ENCODE measurements around the gene MTARC1.

MTARC1 gene

DNA sequence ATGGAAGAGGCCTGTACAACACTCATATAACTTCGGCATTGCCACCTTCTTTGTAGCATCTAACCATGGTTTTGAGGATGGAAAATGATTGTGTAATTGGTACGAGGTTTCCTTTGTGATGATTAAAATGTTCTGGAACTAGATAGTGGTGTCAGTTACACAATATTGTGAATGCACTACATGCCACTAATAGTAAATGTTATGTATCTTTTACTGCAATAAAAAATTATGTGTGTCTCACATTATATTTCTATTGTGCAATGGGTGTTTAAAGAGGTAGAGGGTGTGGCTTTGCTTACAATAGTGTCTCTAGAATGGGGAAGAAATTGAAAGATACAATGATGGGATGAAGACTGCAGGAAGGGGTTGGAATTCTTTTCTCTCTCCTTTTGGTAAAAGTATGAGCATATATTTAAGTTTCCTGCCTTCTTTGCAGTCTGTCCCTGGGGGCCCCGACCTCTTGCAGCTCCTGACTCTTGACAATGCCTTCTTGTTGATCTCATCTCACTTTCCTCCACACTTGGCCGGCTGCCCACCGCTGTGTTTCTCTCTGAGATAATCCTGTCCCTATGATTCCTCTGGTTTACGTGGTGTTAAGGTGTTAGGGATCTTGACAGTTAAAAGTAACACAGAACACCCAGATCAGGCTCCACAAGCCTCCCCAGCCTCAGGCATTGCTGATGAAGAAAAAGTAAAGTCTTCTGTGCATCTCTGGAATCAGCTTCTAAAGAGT is 39.3 kb downstream of the MTARC1 start:
- Histone ChIP-seq H3K9ac (ENCODE audit: insufficient read length) (no peak overlapping the region), H3K9me3 (ENCODE audit: low read depth, low read length) (no peaks in the 10 kb centered on the region), H3K4me3 (no peak overlapping the region), H3K27ac (no peak overlapping the region), H3K36me3 (ENCODE audit: insufficient read depth, low read length) (no peaks in the 10 kb centered on the region)
- no peak for TF ChIP-seq POLR2AphosphoS5 (IDR thresholded peaks at IDR 0.05; ENCODE audit: borderline replicate concordance, low read depth, low read length)
- no peak for DNase-seq (ENCODE audit: low read depth, low spot score)

DNA sequence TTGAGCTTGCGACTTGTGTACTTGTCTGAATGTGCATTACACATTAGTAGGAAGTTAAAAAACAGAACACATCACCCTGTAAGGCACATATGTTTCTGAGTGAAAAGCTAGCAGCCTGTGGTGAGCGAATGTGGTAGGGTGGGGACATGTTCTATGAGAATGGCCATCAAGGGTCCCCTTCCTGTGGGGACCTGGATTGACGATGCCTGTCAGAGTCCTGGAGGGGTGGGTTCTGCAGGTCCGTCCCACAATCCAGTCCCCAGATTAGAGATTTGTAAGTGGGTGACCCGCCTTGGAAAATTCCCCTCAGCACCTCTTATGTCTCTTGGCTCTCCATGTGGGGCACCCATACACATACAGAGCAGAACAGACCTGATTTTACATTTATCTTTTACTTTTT is 40.0 kb downstream of the MTARC1 start:
- Histone ChIP-seq H3K9ac (ENCODE audit: insufficient read length) (no peak overlapping the region), H3K9me3 (ENCODE audit: low read depth, low read length) (no peaks in the 10 kb centered on the region), H3K27ac (no peak overlapping the region), H3K4me3 (no peak overlapping the region), H3K36me3 (ENCODE audit: insufficient read depth, low read length) (no peaks in the 10 kb centered on the region)
- no peak for TF ChIP-seq POLR2AphosphoS5 (IDR thresholded peaks at IDR 0.05; ENCODE audit: borderline replicate concordance, low read depth, low read length)
- no peak for TF ChIP-seq FOXP2 (optimal IDR thresholded peaks at IDR 0.05; ENCODE audit: control extremely low read depth, extremely low read length, insufficient read depth)
- TF ChIP-seq EZH2 (IDR thresholded peaks at IDR 0.05) = no peak
- DNase-seq (ENCODE audit: low read depth, low spot score) = no peak

DNA sequence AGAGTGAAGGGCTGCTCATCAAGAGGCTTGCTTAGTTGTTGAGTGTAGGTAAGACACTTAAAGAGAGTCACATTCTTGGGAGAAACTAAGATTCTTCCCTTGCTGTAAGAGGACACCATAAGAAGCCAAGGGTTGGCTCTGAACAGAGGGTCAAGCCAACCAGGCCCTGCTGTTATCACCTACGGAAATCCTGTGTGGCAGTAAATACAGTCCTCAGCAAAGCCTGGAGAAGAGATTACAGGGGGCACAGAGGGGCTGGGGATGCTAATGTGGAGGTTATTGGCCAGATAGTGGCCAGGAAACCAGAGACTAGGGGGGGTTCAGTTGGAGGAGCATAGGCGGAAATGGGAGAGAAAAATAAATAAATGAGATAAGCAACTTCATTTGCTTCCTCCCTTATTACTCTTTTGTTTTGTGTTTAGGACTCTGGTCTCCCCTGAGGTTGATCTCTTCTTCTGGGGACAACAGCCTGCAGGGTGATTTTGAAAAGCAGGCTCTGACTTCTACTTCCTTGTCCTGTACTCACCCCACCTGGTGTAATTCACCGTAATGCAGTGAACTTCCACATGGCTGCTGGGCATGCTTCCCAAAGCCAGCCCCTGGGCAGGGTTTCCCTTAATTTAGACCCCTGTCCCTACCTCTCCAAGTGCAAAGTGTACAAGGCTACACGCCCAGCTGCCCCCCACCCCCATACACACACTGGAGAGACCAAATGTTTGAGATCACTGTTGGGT is 40.9 kb downstream of the MTARC1 start:
- no peak overlapping the region for H3K9ac ChIP-seq (ENCODE audit: insufficient read length)
- TF ChIP-seq POLR2AphosphoS5 (IDR thresholded peaks at IDR 0.05; ENCODE audit: borderline replicate concordance, low read depth, low read length) = no peak
- TF ChIP-seq EZH2 (IDR thresholded peaks at IDR 0.05) = no peak
- no peak for TF ChIP-seq FOXP2 (optimal IDR thresholded peaks at IDR 0.05; ENCODE audit: control extremely low read depth, extremely low read length, insufficient read depth)
- H3K9me3 ChIP-seq (ENCODE audit: low read depth, low read length) = no peaks in the 10 kb centered on the region
- no peak overlapping the region for H3K4me3 ChIP-seq
- no peaks in the 10 kb centered on the region for H3K36me3 ChIP-seq (ENCODE audit: insufficient read depth, low read length)
- no peak for DNase-seq (ENCODE audit: low read depth, low spot score)
- no peak overlapping the region for H3K27ac ChIP-seq

DNA sequence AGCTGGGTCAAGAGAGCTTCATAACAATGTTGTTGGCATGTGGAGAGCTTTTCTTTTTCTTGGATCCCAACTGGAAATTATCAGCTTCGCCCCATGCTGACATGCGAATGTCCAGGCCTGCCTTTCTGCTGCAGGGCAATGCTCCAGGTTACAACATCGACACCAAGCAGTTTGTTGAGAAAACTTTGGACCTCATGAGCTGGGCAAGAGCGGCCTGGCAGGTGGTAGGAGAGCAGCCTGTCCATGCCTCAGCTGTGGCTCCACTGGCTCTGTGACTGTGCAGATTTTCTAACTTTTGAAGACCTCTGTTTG is 41.4 kb downstream of the MTARC1 start:
- no peaks in the 10 kb centered on the region for H3K36me3 ChIP-seq (ENCODE audit: insufficient read depth, low read length)
- no peaks in the 10 kb centered on the region for H3K9me3 ChIP-seq (ENCODE audit: low read depth, low read length)
- H3K4me3 ChIP-seq = no peak overlapping the region
- H3K9ac ChIP-seq (ENCODE audit: insufficient read length) = no peak overlapping the region
- DNase-seq (ENCODE audit: low read depth, low spot score) = no peak
- no peak overlapping the region for H3K27ac ChIP-seq
- TF ChIP-seq FOXP2 (optimal IDR thresholded peaks at IDR 0.05; ENCODE audit: control extremely low read depth, extremely low read length, insufficient read depth) = no peak

DNA sequence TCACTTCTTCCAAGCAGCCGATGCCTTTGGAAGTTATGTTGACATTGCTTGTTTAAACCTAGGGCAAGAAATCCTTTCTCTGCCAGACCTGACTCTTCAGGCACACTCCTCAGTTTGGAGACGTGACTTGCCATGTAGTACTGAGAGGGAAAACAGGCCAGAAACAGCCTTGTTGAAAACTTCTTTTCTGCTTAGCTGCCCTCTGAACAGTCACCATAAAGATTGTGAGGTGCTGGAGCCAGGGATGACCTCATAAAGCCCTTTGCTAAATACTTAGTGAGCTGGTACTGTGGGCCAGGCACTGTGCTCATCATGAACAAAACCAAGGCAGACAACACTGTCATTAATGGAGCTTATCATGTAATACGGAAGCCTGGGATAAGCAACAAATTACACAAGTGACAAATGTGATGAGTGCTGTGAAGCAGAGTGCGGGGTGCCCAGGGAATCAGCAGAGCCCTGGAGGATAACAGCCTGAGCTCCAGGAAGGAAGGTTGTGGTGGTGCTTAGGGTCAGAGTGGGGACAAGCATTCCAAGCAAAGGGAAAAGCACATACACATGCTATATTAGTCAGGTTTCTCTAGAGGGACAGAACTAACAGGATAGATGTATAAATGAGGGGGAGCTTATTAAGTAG is 42.4 kb downstream of the MTARC1 start:
- H3K9ac ChIP-seq (ENCODE audit: insufficient read length) = no peak overlapping the region
- DNase-seq (ENCODE audit: low read depth, low spot score) = no peak
- no peak overlapping the region for H3K27ac ChIP-seq
- H3K36me3 ChIP-seq (ENCODE audit: insufficient read depth, low read length) = no peaks in the 10 kb centered on the region
- TF ChIP-seq POLR2AphosphoS5 (IDR thresholded peaks at IDR 0.05; ENCODE audit: borderline replicate concordance, low read depth, low read length) (no peak), FOXP2 (optimal IDR thresholded peaks at IDR 0.05; ENCODE audit: control extremely low read depth, extremely low read length, insufficient read depth) (no peak)
- H3K9me3 ChIP-seq (ENCODE audit: low read depth, low read length) = no peaks in the 10 kb centered on the region
- no peak overlapping the region for H3K4me3 ChIP-seq

DNA sequence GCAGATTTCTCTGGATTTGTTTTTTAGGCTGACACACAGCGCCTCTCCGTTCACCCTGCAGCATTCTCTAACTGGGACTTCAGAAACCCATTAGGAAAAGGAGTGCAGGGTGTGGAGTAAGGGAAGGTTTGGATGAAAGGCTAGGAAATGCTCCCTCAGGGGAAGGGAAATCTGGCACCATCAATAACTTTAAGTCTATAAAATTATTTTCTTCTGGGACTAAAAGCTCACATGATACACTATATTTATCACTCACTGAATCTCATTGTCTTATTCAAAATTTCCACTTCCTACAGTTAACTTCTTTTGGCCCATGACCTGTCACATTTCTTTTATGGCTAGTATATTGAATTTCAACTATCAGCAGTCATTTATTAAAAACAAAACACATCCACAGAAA is 46.7 kb downstream of the MTARC1 start:
- Histone ChIP-seq H3K9ac (ENCODE audit: insufficient read length) (no peak overlapping the region), H3K27ac (no peak overlapping the region), H3K9me3 (ENCODE audit: low read depth, low read length) (no peaks in the 10 kb centered on the region), H3K36me3 (ENCODE audit: insufficient read depth, low read length) (no peaks in the 10 kb centered on the region), H3K4me3 (no peak overlapping the region)
- TF ChIP-seq EZH2 (IDR thresholded peaks at IDR 0.05) (no peak), FOXP2 (optimal IDR thresholded peaks at IDR 0.05; ENCODE audit: control extremely low read depth, extremely low read length, insufficient read depth) (no peak), POLR2AphosphoS5 (IDR thresholded peaks at IDR 0.05; ENCODE audit: borderline replicate concordance, low read depth, low read length) (no peak)
- no peak for DNase-seq (ENCODE audit: low read depth, low spot score)

DNA sequence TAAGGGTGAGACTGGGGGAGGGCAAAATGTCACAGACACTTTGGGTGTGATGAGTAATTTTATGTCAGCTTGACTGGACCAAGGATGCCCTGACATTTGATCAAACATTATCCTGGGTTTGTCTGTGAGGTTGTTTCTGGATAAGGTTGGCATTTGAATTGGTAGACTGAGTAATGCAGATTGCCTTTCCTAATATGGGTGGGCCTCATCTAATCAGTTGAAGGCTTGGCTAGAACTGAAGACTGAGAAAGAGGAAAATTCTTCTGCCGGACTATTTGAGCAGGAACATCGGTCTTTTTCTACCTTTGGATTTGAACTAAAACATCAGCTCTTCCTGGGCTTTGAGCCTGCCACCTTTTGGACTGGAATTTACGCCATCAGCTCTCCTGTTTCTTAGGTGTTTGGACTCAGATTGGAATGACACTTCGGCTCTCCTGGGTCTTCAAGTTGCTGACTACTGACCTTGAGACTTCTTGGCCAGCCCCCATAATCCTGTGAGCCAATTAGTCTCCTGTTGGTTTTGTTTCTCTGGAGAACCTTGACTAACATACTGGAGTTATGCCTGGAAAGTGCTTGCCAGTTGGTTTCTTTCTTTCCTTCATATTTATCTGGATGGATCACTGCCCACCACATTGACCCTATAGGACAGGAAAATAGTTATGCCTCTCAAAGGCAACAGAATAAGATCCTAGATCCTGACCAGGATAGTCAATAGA is 47.6 kb downstream of the MTARC1 start:
- no peaks in the 10 kb centered on the region for H3K36me3 ChIP-seq (ENCODE audit: insufficient read depth, low read length)
- H3K9me3 ChIP-seq (ENCODE audit: low read depth, low read length) = no peaks in the 10 kb centered on the region
- H3K27ac ChIP-seq = no peak overlapping the region
- H3K4me3 ChIP-seq = no peak overlapping the region
- DNase-seq (ENCODE audit: low read depth, low spot score) = no peak
- no peak overlapping the region for H3K9ac ChIP-seq (ENCODE audit: insufficient read length)
- TF ChIP-seq FOXP2 (optimal IDR thresholded peaks at IDR 0.05; ENCODE audit: control extremely low read depth, extremely low read length, insufficient read depth) = no peak
- no peak for TF ChIP-seq EZH2 (IDR thresholded peaks at IDR 0.05)
- no peak for TF ChIP-seq POLR2AphosphoS5 (IDR thresholded peaks at IDR 0.05; ENCODE audit: borderline replicate concordance, low read depth, low read length)

All from SK-N-MC (cell line).